GM03348 (cell line): ENCODE measurements around the gene BRD4.

ENCODE experiments used
- DNase-seq: peaks from one replicate; pipeline ENCODE4 v3.0.0; 2012; ENCODE audit warnings: low spot score

Gene BRD4

DNA sequence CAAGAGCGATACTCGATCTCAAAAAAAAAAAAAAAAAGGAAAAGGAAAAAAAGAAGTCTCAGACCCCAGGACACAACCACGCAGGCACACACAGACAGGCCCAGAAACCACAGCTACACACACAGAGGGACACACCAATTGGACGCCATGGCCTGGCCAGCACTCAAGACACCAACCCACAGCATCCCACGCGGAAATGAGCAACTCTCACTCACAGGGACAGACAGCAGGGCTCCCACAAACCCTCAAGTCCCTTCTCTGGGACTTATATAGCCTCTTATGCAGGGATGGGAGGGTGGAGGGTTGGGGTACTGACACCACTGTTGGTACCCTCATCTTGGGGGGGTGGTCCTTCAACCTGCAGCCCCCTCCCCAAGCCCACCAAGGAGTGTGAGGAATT, 137.4 kb downstream of the BRD4 start:
- DNase-seq, result peak; percentile 83

GRCh38 chr19:15191982-15192381, 140.4 kb downstream of the BRD4 start:
- no peak for DNase-seq

GRCh38 chr19:15191514-15191913, 140.8 kb downstream of the BRD4 start:
- no peak for DNase-seq

- DNase-seq, result no peak
These were observed 143.5 kb downstream of the BRD4 start for GRCh38 chr19:15188851-15189250.

DNA sequence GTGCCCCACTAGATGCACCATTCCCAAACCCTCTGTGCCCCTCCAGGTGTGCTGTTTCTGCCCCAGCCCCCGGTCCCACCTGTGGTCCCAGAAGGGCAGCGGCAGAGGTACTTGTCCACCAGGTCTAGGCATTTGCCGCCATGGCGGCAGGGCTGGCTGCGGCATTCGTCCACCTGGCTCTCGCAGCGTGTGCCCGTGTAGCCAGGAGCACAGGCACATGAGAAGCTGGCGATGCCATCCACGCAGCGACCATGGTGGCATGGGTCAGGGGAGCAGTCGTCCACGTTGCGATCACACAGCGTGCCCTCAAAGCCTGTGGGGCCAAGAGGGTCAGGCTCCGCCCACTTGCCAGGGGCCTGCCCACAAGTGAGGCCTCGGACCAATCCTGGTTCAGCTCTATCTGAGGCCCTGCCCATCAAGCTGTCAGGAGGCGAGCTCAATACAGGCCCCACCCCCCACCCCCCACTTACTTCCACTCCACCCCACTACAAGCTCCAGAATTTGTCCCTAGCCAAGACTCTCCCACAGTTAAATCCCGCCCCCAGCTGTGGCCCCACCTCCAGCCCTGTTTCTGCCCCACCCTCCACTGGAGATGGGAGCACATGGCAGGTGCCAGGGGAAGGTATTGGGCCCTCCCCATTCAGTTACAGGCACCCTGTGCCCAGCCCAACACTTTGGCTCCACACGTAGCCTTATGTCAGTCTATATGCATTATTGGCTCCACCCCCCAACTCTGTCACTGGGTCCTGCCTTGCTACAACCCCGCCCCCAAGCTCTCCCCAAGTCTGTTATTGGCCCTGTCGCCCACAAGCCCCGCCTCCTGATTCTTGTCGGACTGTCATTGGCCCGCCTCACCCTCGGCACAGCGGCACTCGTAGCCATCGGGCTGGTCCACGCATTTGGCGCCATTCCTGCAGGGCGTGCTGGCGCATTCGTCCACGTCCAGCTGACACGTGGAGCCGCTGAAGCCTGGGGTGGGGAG, 145.0 kb downstream of the BRD4 start:
- DNase-seq, result peak; percentile 40
